ENCODE results near the gene SFT2D1.

The SFT2D1 gene

DNA sequence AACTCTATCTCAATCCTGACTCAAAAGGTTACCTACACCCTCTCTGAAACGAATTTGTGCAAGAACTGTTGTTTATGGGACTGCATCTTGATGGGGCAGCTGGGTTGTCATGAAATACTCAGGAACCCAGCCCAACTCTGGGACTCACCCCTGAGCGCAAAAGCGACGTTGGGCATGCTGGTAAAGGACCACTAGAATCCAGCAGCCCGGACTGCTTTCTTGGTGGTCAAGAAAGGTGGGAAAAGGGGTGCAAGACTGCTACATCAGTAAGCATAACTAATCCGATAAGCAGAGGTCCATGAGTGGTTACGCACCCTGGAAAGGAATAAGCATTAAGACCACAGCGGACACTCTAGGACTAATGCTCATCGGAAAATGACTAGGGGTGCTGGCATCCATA, 27.9 kb downstream of the SFT2D1 start:
- no peak for TF ChIP-seq MYC (IDR thresholded peaks at IDR 0.05; ENCODE audit: low read depth, low read length)
- TF ChIP-seq, protein P1, sequence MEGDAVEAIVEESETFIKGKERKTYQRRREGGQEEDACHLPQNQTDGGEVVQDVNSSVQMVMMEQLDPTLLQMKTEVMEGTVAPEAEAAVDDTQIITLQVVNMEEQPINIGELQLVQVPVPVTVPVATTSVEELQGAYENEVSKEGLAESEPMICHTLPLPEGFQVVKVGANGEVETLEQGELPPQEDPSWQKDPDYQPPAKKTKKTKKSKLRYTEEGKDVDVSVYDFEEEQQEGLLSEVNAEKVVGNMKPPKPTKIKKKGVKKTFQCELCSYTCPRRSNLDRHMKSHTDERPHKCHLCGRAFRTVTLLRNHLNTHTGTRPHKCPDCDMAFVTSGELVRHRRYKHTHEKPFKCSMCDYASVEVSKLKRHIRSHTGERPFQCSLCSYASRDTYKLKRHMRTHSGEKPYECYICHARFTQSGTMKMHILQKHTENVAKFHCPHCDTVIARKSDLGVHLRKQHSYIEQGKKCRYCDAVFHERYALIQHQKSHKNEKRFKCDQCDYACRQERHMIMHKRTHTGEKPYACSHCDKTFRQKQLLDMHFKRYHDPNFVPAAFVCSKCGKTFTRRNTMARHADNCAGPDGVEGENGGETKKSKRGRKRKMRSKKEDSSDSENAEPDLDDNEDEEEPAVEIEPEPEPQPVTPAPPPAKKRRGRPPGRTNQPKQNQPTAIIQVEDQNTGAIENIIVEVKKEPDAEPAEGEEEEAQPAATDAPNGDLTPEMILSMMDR (IDR thresholded peaks at IDR 0.05; ENCODE audit: low read depth, low read length): no peak
- no peak for TF ChIP-seq POLR2A (IDR thresholded peaks at IDR 0.05; ENCODE audit: extremely low read depth, insufficient read length)
- TF ChIP-seq, protein P2, sequence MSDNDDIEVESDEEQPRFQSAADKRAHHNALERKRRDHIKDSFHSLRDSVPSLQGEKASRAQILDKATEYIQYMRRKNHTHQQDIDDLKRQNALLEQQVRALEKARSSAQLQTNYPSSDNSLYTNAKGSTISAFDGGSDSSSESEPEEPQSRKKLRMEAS (IDR thresholded peaks at IDR 0.05; ENCODE audit: low read depth, low read length): no peak
- no peak overlapping the region for H3K4me3 ChIP-seq (ENCODE audit: low read depth, low read length)
- DNase-seq (ENCODE audit: low read depth): no peak

DNA sequence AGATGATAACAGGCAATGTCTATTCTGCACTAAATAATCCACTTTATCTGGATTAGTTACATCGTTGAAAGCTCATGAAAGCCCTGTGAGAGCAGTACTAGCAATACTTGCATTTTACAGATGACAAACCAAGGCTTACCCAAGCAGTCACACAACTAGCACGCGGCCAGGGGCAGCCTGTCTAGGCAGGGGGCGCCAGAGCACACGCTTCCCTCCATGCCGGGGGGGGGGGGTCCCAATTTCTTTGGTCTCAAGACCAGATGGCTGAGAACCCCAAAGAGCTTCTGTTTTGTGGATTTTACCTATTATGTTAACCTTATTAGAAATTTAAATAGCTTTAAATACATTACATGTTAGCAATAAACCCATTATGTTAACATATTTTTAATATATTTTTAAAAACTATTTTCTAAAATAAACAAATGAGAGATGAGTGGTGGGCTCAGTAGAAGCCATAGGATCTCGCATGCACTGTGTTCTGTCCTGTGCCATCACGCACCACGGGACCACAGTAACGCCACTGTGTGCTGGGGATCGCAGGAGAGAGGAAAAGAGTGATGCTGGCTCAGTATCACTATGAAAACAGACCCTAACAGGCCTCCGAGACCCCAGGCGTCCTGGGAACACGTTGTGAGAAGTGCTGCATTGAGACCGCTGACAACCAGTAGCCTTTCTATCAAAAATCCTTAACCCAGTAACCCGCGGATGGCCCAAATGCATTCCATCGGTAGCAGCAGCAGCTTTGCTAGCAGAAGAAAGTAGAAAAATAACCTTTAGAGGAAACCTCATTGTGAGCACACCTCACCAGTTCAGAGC, 28.9 kb downstream of the SFT2D1 start:
- DNase-seq (ENCODE audit: low read depth): peak; percentile 77
- TF ChIP-seq MYC (IDR thresholded peaks at IDR 0.05; ENCODE audit: low read depth, low read length) (peak; percentile 95), POLR2A (IDR thresholded peaks at IDR 0.05; ENCODE audit: extremely low read depth, insufficient read length) (no peak)
- TF ChIP-seq, protein P2 (IDR thresholded peaks at IDR 0.05; ENCODE audit: low read depth, low read length): peak; percentile 92
- TF ChIP-seq, protein P1 (IDR thresholded peaks at IDR 0.05; ENCODE audit: low read depth, low read length): peak; percentile 84
- H3K4me3 ChIP-seq (ENCODE audit: low read depth, low read length): no peak overlapping the region

DNA sequence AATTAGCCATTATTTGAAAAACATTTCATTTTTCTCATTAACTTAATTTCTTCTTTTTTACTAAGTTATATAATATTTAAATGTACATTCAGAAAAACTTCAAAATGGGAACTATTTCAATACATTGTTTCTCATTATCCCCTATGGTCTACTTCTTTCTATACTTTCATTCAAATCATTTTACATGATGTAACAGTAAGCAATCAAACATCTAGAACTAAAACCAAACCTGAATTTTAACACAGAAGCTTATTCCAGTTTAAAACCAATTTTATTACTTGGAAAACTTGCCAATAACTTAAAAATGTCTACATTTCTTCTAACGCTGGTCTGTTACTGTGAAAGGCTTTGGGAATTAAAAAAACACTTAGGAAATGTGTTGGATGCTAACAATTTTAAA, 29.5 kb downstream of the SFT2D1 start:
- no peak for TF ChIP-seq MYC (IDR thresholded peaks at IDR 0.05; ENCODE audit: low read depth, low read length)
- TF ChIP-seq, protein P1 (IDR thresholded peaks at IDR 0.05; ENCODE audit: low read depth, low read length): no peak
- TF ChIP-seq, protein P2 (IDR thresholded peaks at IDR 0.05; ENCODE audit: low read depth, low read length): no peak
- no peak for TF ChIP-seq POLR2A (IDR thresholded peaks at IDR 0.05; ENCODE audit: extremely low read depth, insufficient read length)
- H3K4me3 ChIP-seq (ENCODE audit: low read depth, low read length): no peak overlapping the region
- no peak for DNase-seq (ENCODE audit: low read depth)

DNA sequence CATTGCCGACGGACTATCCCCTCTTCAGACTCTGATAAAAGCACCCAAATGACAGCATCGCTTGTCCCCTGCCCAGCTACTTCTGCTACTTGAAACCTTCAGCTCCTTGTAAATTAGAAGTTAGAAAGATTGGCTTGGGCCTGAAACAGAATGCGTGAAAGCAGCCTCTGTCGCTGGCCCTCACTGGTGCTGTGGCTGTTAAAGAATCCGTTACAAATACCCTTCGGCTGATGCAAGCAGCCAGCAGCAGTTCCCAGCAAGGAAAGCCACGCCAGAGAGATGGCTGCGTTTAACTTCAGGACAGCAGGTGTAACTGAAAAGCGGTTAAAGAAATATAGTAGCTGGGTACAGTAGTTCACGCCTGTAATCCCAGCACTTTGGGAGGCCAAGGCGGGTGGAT, 31.7 kb downstream of the SFT2D1 start:
- TF ChIP-seq, protein P2 (IDR thresholded peaks at IDR 0.05; ENCODE audit: low read depth, low read length): no peak
- TF ChIP-seq, protein P1 (IDR thresholded peaks at IDR 0.05; ENCODE audit: low read depth, low read length): no peak
- TF ChIP-seq POLR2A (IDR thresholded peaks at IDR 0.05; ENCODE audit: extremely low read depth, insufficient read length) (no peak), MYC (IDR thresholded peaks at IDR 0.05; ENCODE audit: low read depth, low read length) (no peak)
- DNase-seq (ENCODE audit: low read depth): no peak
- H3K4me3 ChIP-seq (ENCODE audit: low read depth, low read length): no peak overlapping the region

DNA sequence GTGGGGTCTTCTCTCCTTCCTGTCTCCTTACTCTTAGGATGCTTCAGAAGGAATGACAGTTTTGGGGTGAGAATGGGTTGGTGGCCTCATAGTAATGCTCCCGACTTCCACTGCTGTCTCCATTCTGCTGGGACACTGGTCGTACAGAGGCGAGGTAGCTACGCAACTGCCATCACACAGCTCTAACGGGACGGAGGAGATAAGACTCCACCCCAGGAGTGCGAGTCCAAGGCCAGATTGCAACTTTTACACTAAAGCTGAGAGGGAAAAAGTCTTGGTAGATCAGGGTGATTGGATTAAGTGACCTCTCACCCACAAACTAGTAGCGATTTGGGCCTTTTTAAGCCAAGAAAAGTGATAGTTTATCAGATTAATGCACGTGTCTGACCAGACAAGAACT, 32.4 kb downstream of the SFT2D1 start:
- TF ChIP-seq POLR2A (IDR thresholded peaks at IDR 0.05; ENCODE audit: extremely low read depth, insufficient read length) (no peak), MYC (IDR thresholded peaks at IDR 0.05; ENCODE audit: low read depth, low read length) (no peak)
- TF ChIP-seq, protein P2 (IDR thresholded peaks at IDR 0.05; ENCODE audit: low read depth, low read length): no peak
- TF ChIP-seq, protein P1 (IDR thresholded peaks at IDR 0.05; ENCODE audit: low read depth, low read length): no peak
- no peak for DNase-seq (ENCODE audit: low read depth)

More for the DNA sequence above, 32.4 kb downstream of the SFT2D1 start:
- H3K4me3 ChIP-seq (ENCODE audit: low read depth, low read length): no peak overlapping the region
